HepG2 (cell line): ENCODE measurements around the gene RAI2. TPM values are rescaled to one million over a fixed set of nuclear protein-coding genes. Genes with fewer than 3 reads are reported as not detected.

Experiments used
- ATAC-seq: fragments of 200-7000 bp; cut with Tn5 transposase; 3 replicates; pipeline ENCODE4 v1.9.1; 2020; ENCODE audit warnings: mild to moderate bottlenecking, moderate library complexity
- BruUV-seq: library from RNA; stranded (reverse); fragments of 400-500 nt; replicated peaks from 2 replicates; lab custom pipeline; 2021; lab: Mats Ljungman, UMichigan
- CTCF ChIA-PET: fragments of 300-600 bp; formaldehyde crosslinking; extraction: SDS; loops from one replicate; lab custom pipeline; 2021; ENCODE audit warnings: low total read pairs, inconsistent platforms, low intra/inter-chr PET ratio; lab: Yijun Ruan, JAX
- POLR2A ChIA-PET: fragments of 350-600 bp; sonication (Branson Sonifier 250); formaldehyde crosslinking; loops from one replicate; lab custom pipeline; 2020; ENCODE audit warnings: antibody characterized with exemption, inconsistent platforms; lab: Yijun Ruan, JAX
- DNase-seq: peaks from one replicate; pipeline ENCODE4 v3.0.0-alpha.2; 2015; ENCODE audit warnings: low spot score
- FAIRE-seq: peaks from 3 replicates; lab custom pipeline; 2011; peaks lifted over from hg19 to GRCh38; lab: Jason Lieb, UNC
- H2AFZ ChIP-seq: one replicate; pipeline ENCODE4 v1.6.1; 2011; ENCODE audit warnings: low read length, inconsistent platforms
- H3K27ac ChIP-seq: fragments of 300-600 bp; 3 replicates; pipeline ENCODE4 v1.8.0; 2011; ENCODE audit warnings: mixed run types, mild to moderate bottlenecking, mixed read lengths, low read length, inconsistent platforms; ENCODE audit not compliant: insufficient read depth; ENCODE audit errors: extremely low read length
- H3K27me3 ChIP-seq, 2 experiments: fragments of 200-600 bp in 1 of 2; 2 replicates in 1 of 2; 3 replicates in 1 of 2; pipeline versions ENCODE4 v1.6.0 to v1.8.0; 2011; ENCODE audit warnings: low read length in 2 of 2, mild to moderate bottlenecking in 2 of 2, moderate library complexity in 2 of 2, inconsistent platforms in 1 of 2; ENCODE audit not compliant: insufficient read depth in 2 of 2, control insufficient read depth in 1 of 2
- H3K36me3 ChIP-seq, 2 experiments: fragments of 200-600 bp in 1 of 2; replicated peaks in 1 of 2; 2 replicates in 1 of 2; 3 replicates in 1 of 2; pipeline versions ENCODE4 v1.5.1 to v1.8.0; 2011; ENCODE audit warnings: low read length in 2 of 2, inconsistent platforms in 1 of 2; ENCODE audit not compliant: insufficient read depth in 2 of 2, control insufficient read depth in 1 of 2
- H3K4me1 ChIP-seq: 2 replicates; pipeline ENCODE4 v1.5.1; 2012; ENCODE audit warnings: low read length, inconsistent platforms; ENCODE audit not compliant: insufficient read depth
- H3K4me2 ChIP-seq: 2 replicates; pipeline ENCODE4 v1.6.0; 2011; ENCODE audit warnings: low read depth, low read length, inconsistent platforms
- H3K4me3 ChIP-seq, 3 experiments: fragments of 200-600 bp in 1 of 3; sonication (generic), shearing (Covaris generic) in 1 of 3; replicated peaks in 1 of 3; 2 replicates each; pipeline ENCODE4 v1.5.1; 2011 to 2016; ENCODE audit warnings: low read length in 3 of 3, inconsistent platforms in 2 of 3, low read depth in 2 of 3, mild to moderate bottlenecking in 2 of 3, control low read depth in 1 of 3, mixed read lengths in 1 of 3; ENCODE audit not compliant: insufficient read depth in 1 of 3
- H3K79me2 ChIP-seq: one replicate; pipeline ENCODE4 v1.6.1; 2011; ENCODE audit warnings: low read length, inconsistent platforms; ENCODE audit not compliant: insufficient read depth
- H3K9ac ChIP-seq: 2 replicates; pipeline ENCODE4 v1.6.0; 2011; ENCODE audit warnings: mild to moderate bottlenecking, low read depth, low read length, inconsistent platforms; ENCODE audit not compliant: insufficient read depth
- H3K9me3 ChIP-seq: 2 replicates; pipeline ENCODE4 v1.5.1; 2012; ENCODE audit warnings: mild to moderate bottlenecking, low read length
- H4K20me1 ChIP-seq: 2 replicates; pipeline ENCODE4 v1.6.0; 2011; ENCODE audit warnings: inconsistent platforms, mild to moderate bottlenecking, low read length, moderate library complexity; ENCODE audit not compliant: insufficient read depth
- CSRNP1 ChIP-seq: sonication (generic); formaldehyde crosslinking; IDR thresholded peaks from 2 replicates; pipeline ENCODE4 v1.8.1; 2023; ENCODE audit warnings: mild to moderate bottlenecking, missing genetic modification reagents
- FOXK2 ChIP-seq: fragments of 450-650 bp; IDR thresholded peaks from 2 replicates; pipeline ENCODE4 v1.6.1; 2016
- NFE2L1 ChIP-seq: sonication (generic); formaldehyde crosslinking; IDR thresholded peaks from 2 replicates; pipeline ENCODE4 v1.4.0; 2020; ENCODE audit warnings: missing genetic modification reagents, mild to moderate bottlenecking, borderline replicate concordance
- PAWR ChIP-seq: sonication (generic); formaldehyde crosslinking; IDR thresholded peaks from 2 replicates; pipeline ENCODE4 v1.4.0; 2020; ENCODE audit warnings: missing genetic modification reagents, mild to moderate bottlenecking, borderline replicate concordance
- TRIM24 ChIP-seq: sonication (generic); formaldehyde crosslinking; IDR thresholded peaks from 2 replicates; pipeline ENCODE4 v1.8.0; 2022; ENCODE audit warnings: mild to moderate bottlenecking, missing genetic modification reagents
- WIZ ChIP-seq: sonication (generic); formaldehyde crosslinking; IDR thresholded peaks from 2 replicates; pipeline ENCODE4 v1.5.1; 2020; ENCODE audit warnings: mild to moderate bottlenecking, missing genetic modification reagents
- ZNF577 ChIP-seq: sonication (generic); formaldehyde crosslinking; IDR thresholded peaks from 2 replicates; pipeline ENCODE4 v1.4.0; 2020; ENCODE audit warnings: mild to moderate bottlenecking, low read depth, missing genetic modification reagents, borderline replicate concordance
- ZNF660 ChIP-seq: sonication (generic); formaldehyde crosslinking; IDR thresholded peaks from 2 replicates; pipeline ENCODE4 v1.5.1; 2020; ENCODE audit warnings: mild to moderate bottlenecking, low read depth, missing genetic modification reagents, borderline replicate concordance
- ZNF704 ChIP-seq: sonication (generic); formaldehyde crosslinking; IDR thresholded peaks from 2 replicates; pipeline ENCODE4 v1.8.1; 2023; ENCODE audit warnings: mild to moderate bottlenecking, inconsistent platforms, moderate library complexity, missing genetic modification reagents, borderline replicate concordance
- WGBS: methylation state at CpG from one replicate; pipeline ENCODE4 v1.1.6; 2017; ENCODE audit warnings: low lambda C conversion rate; 5-methylcytosine and 5-hydroxymethylcytosine counted together
- in situ Hi-C: cut with HindIII; loops from 2 replicates; pipeline ENCODE4 v1.10.0; 2017; ENCODE audit warnings: low pct_unique_long_range_greater_than_20kb; ENCODE audit not compliant: extremely low pct_ligation_motif_present
- intact Hi-C: fragments of 100-400 bp; cut with micrococcal nuclease; formaldehyde crosslinking; loops from one replicate; pipeline ENCODE4 v1.10.0; 2022; ENCODE audit not compliant: unreplicated experiment
- polyA plus RNA-seq, 8 experiments: library from polyadenylated mRNA; depleted of rRNA in 3 of 8; stranded (reverse) in 7 of 8; unstranded in 1 of 8; fragments of >200 nt; fragmentation: Illumina TruSeq in 4 of 8; extraction: Trizol in 4 of 8; gene quantifications; 2 replicates each; pipeline versions ENCODE4 v1.2.1 to v1.2.3, GENCODE V29; 2011 to 2016; ENCODE audit warnings: low read depth in 4 of 8, missing spikeins in 1 of 8, mixed read lengths in 1 of 8; ENCODE audit not compliant: insufficient read depth in 1 of 8
- total RNA-seq, 5 experiments: library from RNA; depleted of rRNA; stranded (reverse); fragments of >200 nt; fragmentation: Illumina TruSeq; extraction: Trizol; gene quantifications; 2 replicates each; pipeline ENCODE4 v1.2.3, GENCODE V29; 2016; ENCODE audit warnings: low read depth in 1 of 5

RAI2 gene
- total and polyA plus RNA-seq, 2 of the 13 experiments (the other 11 are each of a cell fraction or from before 2014, with no cell fraction given) = not detected

- H3K27me3 ChIP-seq = no peaks in the 10 kb centered on the region
- no peaks in the 10 kb centered on the region for H3K9me3 ChIP-seq
- no peaks in the 10 kb centered on the region for H3K79me2 ChIP-seq
- CTCF ChIA-PET = no interaction called here
- WGBS = 35% methylated on average over 4 of the region's 11 CpGs
- H3K4me2 ChIP-seq = no peak overlapping the region
- H3K4me1 ChIP-seq = no peaks in the 10 kb centered on the region
- no peaks in the 10 kb centered on the region for H3K36me3 ChIP-seq
- DNase-seq (no peak), FAIRE-seq (no peak), ATAC-seq (no peak)
- no TSS peak for BruUV-seq
- H3K27ac ChIP-seq = no peak overlapping the region
- intact Hi-C loops (no loop called here), in situ Hi-C loops (loop anchor here (25.0 kb wide), 1 partner anchor 569 kb away; no protein-coding TSS in a partner anchor)
- H2AFZ ChIP-seq = no peak overlapping the region
- H3K4me3 ChIP-seq = no peak overlapping the region
- H4K20me1 ChIP-seq = no peaks in the 10 kb centered on the region
- POLR2A ChIA-PET = no interaction called here
- TF ChIP-seq CSRNP1 (CRISPR knock-in tag) = no peak
- no peak for TF ChIP-seq PAWR (CRISPR knock-in tag)
- no peak for TF ChIP-seq ZNF704
- TF ChIP-seq WIZ = no peak
- no peak for TF ChIP-seq TRIM24 (CRISPR knock-in tag)
- TF ChIP-seq NFE2L1 = no peak
- TF ChIP-seq ZNF660 (CRISPR knock-in tag) = no peak
- TF ChIP-seq FOXK2 = no peak
- TF ChIP-seq ZNF577 = no peak
- TF ChIP-seq, all 625 proteins: peak for 0
- no peak overlapping the region for H3K9ac ChIP-seq
These were observed 42.4 kb downstream of the RAI2 start for GRCh38 chrX:17818726-17819125.
